GM21367 (cell line): ENCODE measurements around the gene PARD3B.

Experiments
- ATAC-seq: cut with Tn5 transposase; IDR thresholded peaks from one replicate; pipeline ENCODE4 v1.9.1; 2021; ENCODE audit not compliant: unreplicated experiment

Gene PARD3B

GRCh38 chr2:205290299-205290698, 745.0 kb downstream of the PARD3B start:
- ATAC-seq: no peak

- no peak for ATAC-seq
Measured at GRCh38 chr2:205292665-205293295, 747.5 kb downstream of the PARD3B start.

- ATAC-seq: no peak
Measured at GRCh38 chr2:205293559-205293958, 748.3 kb downstream of the PARD3B start.

GRCh38 chr2:205296959-205297358, 751.7 kb downstream of the PARD3B start:
- no peak for ATAC-seq

- ATAC-seq: no peak
Measured at GRCh38 chr2:205297368-205297767, 752.1 kb downstream of the PARD3B start.

- ATAC-seq: no peak
Measured at GRCh38 chr2:205297846-205298245, 752.6 kb downstream of the PARD3B start.

- ATAC-seq: no peak
Measured at GRCh38 chr2:205311201-205311600, 765.9 kb downstream of the PARD3B start.

- no peak for ATAC-seq
Measured at GRCh38 chr2:205321231-205321630, 776.0 kb downstream of the PARD3B start.

GRCh38 chr2:205323929-205324328, 778.7 kb downstream of the PARD3B start:
- ATAC-seq: no peak

- ATAC-seq: no peak
Measured at GRCh38 chr2:205324355-205324754, 779.1 kb downstream of the PARD3B start.

- ATAC-seq: no peak
Measured at GRCh38 chr2:205333351-205333750, 788.1 kb downstream of the PARD3B start.

GRCh38 chr2:205337274-205337673, 792.0 kb downstream of the PARD3B start:
- no peak for ATAC-seq

- no peak for ATAC-seq
Measured at GRCh38 chr2:205338156-205338555, 792.9 kb downstream of the PARD3B start.

- ATAC-seq: no peak
Measured at GRCh38 chr2:205343103-205343502, 797.8 kb downstream of the PARD3B start.

- ATAC-seq: no peak
Measured at GRCh38 chr2:205346649-205347048, 801.4 kb downstream of the PARD3B start.

- ATAC-seq: no peak
Measured at GRCh38 chr2:205347899-205348298, 802.6 kb downstream of the PARD3B start.

- ATAC-seq: no peak
Measured at GRCh38 chr2:205352094-205352493, 806.8 kb downstream of the PARD3B start.

GRCh38 chr2:205352593-205352992, 807.3 kb downstream of the PARD3B start:
- ATAC-seq: no peak

GRCh38 chr2:205357732-205358131, 812.5 kb downstream of the PARD3B start:
- ATAC-seq: no peak

GRCh38 chr2:205358351-205358815, 813.1 kb downstream of the PARD3B start:
- ATAC-seq: no peak

- ATAC-seq: no peak
Measured at GRCh38 chr2:205361272-205361671, 816.0 kb downstream of the PARD3B start.

- ATAC-seq: no peak
Measured at GRCh38 chr2:205361970-205362369, 816.7 kb downstream of the PARD3B start.

- ATAC-seq: no peak
Measured at GRCh38 chr2:205364261-205364660, 819.0 kb downstream of the PARD3B start.
